A549 (cell line): ENCODE data around the gene MYO10. TPM values are rescaled to one million over a fixed set of nuclear protein-coding genes. Genes with fewer than 3 reads are reported as not detected.

Experiments
- ATAC-seq, 2 experiments: fragments of 200-7000 bp in 1 of 2; fragments of >200 bp in 1 of 2; cut with Nextera tagmentation in 1 of 2; cut with Tn5 transposase in 1 of 2; 3 replicates each; pipeline versions ENCODE4 v1.8.0 to v1.9.1; 2018 to 2020; ENCODE audit warnings: mild to moderate bottlenecking in 1 of 2, moderate library complexity in 1 of 2
- CTCF ChIA-PET: fragments of 300-600 bp; sonication (Branson Sonifier 250); formaldehyde crosslinking; extraction: SDS; loops from one replicate; lab custom pipeline; 2021; ENCODE audit warnings: antibody characterized with exemption, inconsistent platforms; lab: Yijun Ruan, JAX
- POLR2A ChIA-PET: fragments of 350-600 bp; formaldehyde crosslinking; extraction: SDS; loops from one replicate; lab custom pipeline; 2021; ENCODE audit warnings: antibody characterized with exemption, inconsistent platforms; lab: Yijun Ruan, JAX
- DNase-seq, 2 experiments: peaks; one replicate each; pipeline versions ENCODE4 v3.0.0 to v3.0.0-alpha.2; 2011 to 2016; ENCODE audit warnings: low read depth in 1 of 2, low spot score in 1 of 2
- FAIRE-seq: peaks from 2 replicates; lab custom pipeline; 2011; peaks lifted over from hg19 to GRCh38; lab: Jason Lieb, UNC
- H3K27ac ChIP-seq, 2 experiments: fragments of >200 bp; sonication (Bioruptor Twin); formaldehyde crosslinking; 3 replicates each; pipeline ENCODE4 v1.5.1; 2016 to 2017
- H3K4me1 ChIP-seq: fragments of >200 bp; sonication (Bioruptor Twin); formaldehyde crosslinking; 3 replicates; pipeline ENCODE4 v1.6.1; 2016
- H3K4me2 ChIP-seq: fragments of >200 bp; sonication (Bioruptor Twin); formaldehyde crosslinking; 3 replicates; pipeline ENCODE4 v1.6.1; 2016
- H3K4me3 ChIP-seq: fragments of >200 bp; sonication (Bioruptor Twin); formaldehyde crosslinking; 3 replicates; pipeline ENCODE4 v1.5.1; 2016
- H3K9me3 ChIP-seq: fragments of >200 bp; sonication (Bioruptor Twin); formaldehyde crosslinking; 3 replicates; pipeline ENCODE4 v1.6.1; 2016
- CBX2 ChIP-seq: fragments of 200-600 bp; sonication (generic); IDR thresholded peaks from 2 replicates; pipeline ENCODE4 v1.6.1; 2016; ENCODE audit warnings: low read depth, mild to moderate bottlenecking, borderline replicate concordance
- CEBPB ChIP-seq, 2 experiments: fragments of >200 bp in 1 of 2; sonication (Bioruptor Twin) in 1 of 2; formaldehyde crosslinking in 1 of 2; IDR thresholded peaks; 2 replicates each; pipeline ENCODE4 v1.6.1; 2012 to 2016
- EHMT2 ChIP-seq: fragments of 200-600 bp; sonication (generic); IDR thresholded peaks from 2 replicates; pipeline ENCODE4 v1.6.1; 2016; ENCODE audit warnings: antibody characterized with exemption, low read depth, mild to moderate bottlenecking, moderate library complexity
- ELK1 ChIP-seq: fragments of 150-350 bp; IDR thresholded peaks from 2 replicates; pipeline ENCODE4 v1.6.1; 2014; ENCODE audit warnings: low read depth, mild to moderate bottlenecking, low read length
- GATA3 ChIP-seq: IDR thresholded peaks from 2 replicates; pipeline ENCODE4 v1.6.1; 2012; ENCODE audit warnings: borderline replicate concordance
- HOXA7 ChIP-seq: fragments of 250-450 bp; sonication (Bioruptor Pico); IDR thresholded peaks from 2 replicates; pipeline ENCODE4 v1.5.0; 2020; ENCODE audit warnings: mild to moderate bottlenecking, moderate library complexity
- HOXB5 ChIP-seq: fragments of 250-450 bp; sonication (Bioruptor Pico); IDR thresholded peaks from 2 replicates; pipeline ENCODE4 v1.5.0; 2020; ENCODE audit warnings: mild to moderate bottlenecking, moderate library complexity
- JUN ChIP-seq, 2 experiments: fragments of >200 bp; sonication (Bioruptor Twin); formaldehyde crosslinking; IDR thresholded peaks; 2 replicates in 1 of 2; 3 replicates in 1 of 2; pipeline ENCODE4 v1.6.1; 2016 to 2017
- MAZ ChIP-seq: fragments of 150-350 bp; IDR thresholded peaks from 2 replicates; pipeline ENCODE4 v1.6.1; 2014; ENCODE audit warnings: antibody characterized with exemption, low read depth, low read length, borderline replicate concordance
- NR3C1 ChIP-seq: fragments of >200 bp; sonication (Bioruptor Twin); formaldehyde crosslinking; IDR thresholded peaks from 3 replicates; pipeline ENCODE4 v1.6.1; 2017
- POLR2A ChIP-seq: IDR thresholded peaks from 2 replicates; pipeline ENCODE4 v1.6.1; 2012; ENCODE audit warnings: mild to moderate bottlenecking, low read length
- RAD21 ChIP-seq, 2 experiments: fragments of >200 bp in 1 of 2; sonication (Bioruptor Twin) in 1 of 2; formaldehyde crosslinking in 1 of 2; IDR thresholded peaks in 1 of 2; conservative IDR thresholded peaks in 1 of 2; 2 replicates in 1 of 2; 3 replicates in 1 of 2; pipeline ENCODE4 v1.6.1; 2012 to 2018; ENCODE audit warnings: inconsistent platforms in 1 of 2
- RARB ChIP-seq: fragments of 250-450 bp; sonication (Bioruptor Pico); IDR thresholded peaks from 2 replicates; pipeline ENCODE4 v1.8.0; 2021; ENCODE audit warnings: mild to moderate bottlenecking, moderate library complexity
- RNF2 ChIP-seq: fragments of 200-600 bp; sonication (generic); IDR thresholded peaks from 2 replicates; pipeline ENCODE4 v1.6.1; 2016; ENCODE audit warnings: low read depth, mild to moderate bottlenecking, antibody characterized with exemption, moderate library complexity, borderline replicate concordance
- SMC3 ChIP-seq: fragments of >200 bp; sonication (Bioruptor Twin); formaldehyde crosslinking; IDR thresholded peaks from 3 replicates; pipeline ENCODE4 v1.6.1; 2018; ENCODE audit warnings: inconsistent platforms
- TFCP2L1 ChIP-seq: fragments of 250-450 bp; sonication (Bioruptor Pico); IDR thresholded peaks from 2 replicates; pipeline ENCODE4 v1.5.0; 2021; ENCODE audit warnings: mild to moderate bottlenecking
- TP53 ChIP-seq: fragments of 250-450 bp; sonication (Bioruptor Pico); IDR thresholded peaks from 2 replicates; pipeline ENCODE4 v1.5.0; 2021; ENCODE audit warnings: mild to moderate bottlenecking, moderate library complexity
- ZC3H11A ChIP-seq: fragments of 450-650 bp; IDR thresholded peaks from 2 replicates; pipeline ENCODE4 v1.6.1; 2014; ENCODE audit warnings: antibody characterized with exemption, mild to moderate bottlenecking
- ZFP36 ChIP-seq: fragments of 450-650 bp; IDR thresholded peaks from 2 replicates; pipeline ENCODE4 v1.6.1; 2014; ENCODE audit warnings: borderline replicate concordance; ENCODE audit not compliant: partially characterized antibody
- ZSCAN20 ChIP-seq: fragments of 250-450 bp; sonication (Bioruptor Pico); IDR thresholded peaks from 2 replicates; pipeline ENCODE4 v1.8.0; 2022; ENCODE audit warnings: mild to moderate bottlenecking, moderate library complexity
- WGBS: methylation state at CpG from one replicate; pipeline ENCODE4 v1.1.6; 2017; ENCODE audit errors: missing lambda C conversion rate; 5-methylcytosine and 5-hydroxymethylcytosine counted together
- polyA plus RNA-seq, 4 experiments: library from polyadenylated mRNA; depleted of rRNA in 3 of 4; stranded (reverse); fragments of >200 nt; fragmentation: RNase III in 1 of 4; extraction: RNeasy Plus Mini Kit Qiagen cat#74134 plus additional on column Dnase treatment in 1 of 4; gene quantifications; 2 replicates in 3 of 4; 3 replicates in 1 of 4; pipeline ENCODE4 v1.2.3, GENCODE V29; 2011 to 2017
- TF ChIP-seq, protein P1 (sequence below): fragments of 200-600 bp; sonication (generic); IDR thresholded peaks from 2 replicates; pipeline ENCODE4 v1.6.1; 2016; ENCODE audit warnings: antibody characterized with exemption, mild to moderate bottlenecking, moderate library complexity
- TF ChIP-seq, protein P2 (sequence below): fragments of 250-450 bp; sonication (Bioruptor Pico); IDR thresholded peaks from 2 replicates; pipeline ENCODE4 v1.5.0; 2020; ENCODE audit warnings: low read depth, mild to moderate bottlenecking, moderate library complexity
- TF ChIP-seq, protein P3 (sequence below): IDR thresholded peaks from 2 replicates; pipeline ENCODE4 v1.6.1; 2012

Gene MYO10
- polyA plus RNA-seq, 2 of the 4 experiments (the other 2 are of a cell fraction), result 68.0 to 68.5 TPM

GRCh38 chr5:16965581-16965980 is 29.5 kb upstream of the MYO10 start:
- no peak for FAIRE-seq

GRCh38 chr5:16963821-16964220 is 27.7 kb upstream of the MYO10 start:
- ChIA-PET POLR2A (no interaction called here), CTCF (interaction anchor here (1.3 kb wide), 1 partner anchor 12 kb away, joined by 3 read pairs; no protein-coding TSS in a partner anchor)
- no peak overlapping the region for H3K4me3 ChIP-seq
- H3K4me2 ChIP-seq, result no peak overlapping the region
- TF ChIP-seq CEBPB (IDR thresholded peaks at IDR 0.05) (no peak), EHMT2 (no peak), TP53 (CRISPR knock-in tag) (no peak), HOXA7 (CRISPR knock-in tag) (no peak), ZSCAN20 (CRISPR knock-in tag) (no peak), RARB (no peak), NR3C1 (no peak), ZFP36 (no peak), SMC3 (no peak)
- TF ChIP-seq, protein P1, sequence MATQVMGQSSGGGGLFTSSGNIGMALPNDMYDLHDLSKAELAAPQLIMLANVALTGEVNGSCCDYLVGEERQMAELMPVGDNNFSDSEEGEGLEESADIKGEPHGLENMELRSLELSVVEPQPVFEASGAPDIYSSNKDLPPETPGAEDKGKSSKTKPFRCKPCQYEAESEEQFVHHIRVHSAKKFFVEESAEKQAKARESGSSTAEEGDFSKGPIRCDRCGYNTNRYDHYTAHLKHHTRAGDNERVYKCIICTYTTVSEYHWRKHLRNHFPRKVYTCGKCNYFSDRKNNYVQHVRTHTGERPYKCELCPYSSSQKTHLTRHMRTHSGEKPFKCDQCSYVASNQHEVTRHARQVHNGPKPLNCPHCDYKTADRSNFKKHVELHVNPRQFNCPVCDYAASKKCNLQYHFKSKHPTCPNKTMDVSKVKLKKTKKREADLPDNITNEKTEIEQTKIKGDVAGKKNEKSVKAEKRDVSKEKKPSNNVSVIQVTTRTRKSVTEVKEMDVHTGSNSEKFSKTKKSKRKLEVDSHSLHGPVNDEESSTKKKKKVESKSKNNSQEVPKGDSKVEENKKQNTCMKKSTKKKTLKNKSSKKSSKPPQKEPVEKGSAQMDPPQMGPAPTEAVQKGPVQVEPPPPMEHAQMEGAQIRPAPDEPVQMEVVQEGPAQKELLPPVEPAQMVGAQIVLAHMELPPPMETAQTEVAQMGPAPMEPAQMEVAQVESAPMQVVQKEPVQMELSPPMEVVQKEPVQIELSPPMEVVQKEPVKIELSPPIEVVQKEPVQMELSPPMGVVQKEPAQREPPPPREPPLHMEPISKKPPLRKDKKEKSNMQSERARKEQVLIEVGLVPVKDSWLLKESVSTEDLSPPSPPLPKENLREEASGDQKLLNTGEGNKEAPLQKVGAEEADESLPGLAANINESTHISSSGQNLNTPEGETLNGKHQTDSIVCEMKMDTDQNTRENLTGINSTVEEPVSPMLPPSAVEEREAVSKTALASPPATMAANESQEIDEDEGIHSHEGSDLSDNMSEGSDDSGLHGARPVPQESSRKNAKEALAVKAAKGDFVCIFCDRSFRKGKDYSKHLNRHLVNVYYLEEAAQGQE, result no peak
- no peaks in the 10 kb centered on the region for H3K9me3 ChIP-seq
- no peak for FAIRE-seq
- no peak for ATAC-seq
- no peak overlapping the region for H3K27ac ChIP-seq
- H3K4me1 ChIP-seq, result no peaks in the 10 kb centered on the region
- no peak for DNase-seq
- WGBS, result 95% methylated on average over 7 of the region's 7 CpGs

More at GRCh38 chr5:16965581-16965980, 29.5 kb upstream of the MYO10 start:
- Histone ChIP-seq H3K4me3 (no peak overlapping the region), H3K4me1 (no peaks in the 10 kb centered on the region), H3K4me2 (no peak overlapping the region), H3K9me3 (no peaks in the 10 kb centered on the region), H3K27ac (no peak overlapping the region)
- TF ChIP-seq RNF2 (no peak), POLR2A (no peak), CBX2 (no peak), ZC3H11A (no peak), TFCP2L1 (CRISPR knock-in tag) (no peak), HOXB5 (no peak), GATA3 (no peak), MAZ (no peak), HOXA7 (CRISPR knock-in tag) (no peak), JUN (IDR thresholded peaks at IDR 0.05) (no peak), RAD21 (conservative IDR thresholded peaks at IDR 0.05 in 1 of 2, IDR thresholded peaks at IDR 0.05 in 1 of 2) (no peak), ELK1 (no peak)
- TF ChIP-seq, protein P2, sequence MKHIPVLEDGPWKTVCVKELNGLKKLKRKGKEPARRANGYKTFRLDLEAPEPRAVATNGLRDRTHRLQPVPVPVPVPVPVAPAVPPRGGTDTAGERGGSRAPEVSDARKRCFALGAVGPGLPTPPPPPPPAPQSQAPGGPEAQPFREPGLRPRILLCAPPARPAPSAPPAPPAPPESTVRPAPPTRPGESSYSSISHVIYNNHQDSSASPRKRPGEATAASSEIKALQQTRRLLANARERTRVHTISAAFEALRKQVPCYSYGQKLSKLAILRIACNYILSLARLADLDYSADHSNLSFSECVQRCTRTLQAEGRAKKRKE, result no peak
- TF ChIP-seq, protein P3, sequence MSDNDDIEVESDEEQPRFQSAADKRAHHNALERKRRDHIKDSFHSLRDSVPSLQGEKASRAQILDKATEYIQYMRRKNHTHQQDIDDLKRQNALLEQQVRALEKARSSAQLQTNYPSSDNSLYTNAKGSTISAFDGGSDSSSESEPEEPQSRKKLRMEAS, result no peak
- ChIA-PET CTCF (interaction anchor here (0.6 to 0.7 kb wide), 2 partner anchors 223 to 501 kb away, joined by 3 read pairs; no protein-coding TSS in a partner anchor), POLR2A (no interaction called here)
- 24% methylated on average over 1 of the region's 1 CpG for WGBS
- ATAC-seq (no peak), DNase-seq (no peak)
